HG03457 (cell line): ENCODE results near the gene DGKI.

ENCODE experiments used
- ATAC-seq: cut with Tn5 transposase; IDR thresholded peaks from one replicate; pipeline ENCODE4 v1.9.1; 2021; ENCODE audit warnings: moderate number of reproducible peaks; ENCODE audit not compliant: unreplicated experiment

DGKI gene

DNA sequence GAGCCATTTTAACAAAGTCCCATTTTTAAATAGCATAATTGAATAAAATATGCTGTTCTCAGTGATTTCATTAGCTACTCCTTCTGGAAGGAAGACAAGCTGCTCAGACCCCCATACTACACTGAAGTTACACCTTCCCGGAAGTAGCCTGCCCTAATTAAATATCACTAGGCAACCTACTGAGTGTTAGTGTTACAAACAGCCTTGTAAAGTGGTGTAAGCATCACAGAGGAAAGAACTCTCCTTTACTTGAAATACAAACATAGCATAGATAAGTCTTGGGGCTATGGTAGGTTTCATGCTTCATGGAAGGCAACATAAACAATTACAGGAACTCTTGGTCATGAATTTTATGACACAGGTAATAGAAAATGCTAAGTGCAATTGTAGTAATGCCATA is 459.8 kb downstream of the DGKI start:
- ATAC-seq, result no peak

DNA sequence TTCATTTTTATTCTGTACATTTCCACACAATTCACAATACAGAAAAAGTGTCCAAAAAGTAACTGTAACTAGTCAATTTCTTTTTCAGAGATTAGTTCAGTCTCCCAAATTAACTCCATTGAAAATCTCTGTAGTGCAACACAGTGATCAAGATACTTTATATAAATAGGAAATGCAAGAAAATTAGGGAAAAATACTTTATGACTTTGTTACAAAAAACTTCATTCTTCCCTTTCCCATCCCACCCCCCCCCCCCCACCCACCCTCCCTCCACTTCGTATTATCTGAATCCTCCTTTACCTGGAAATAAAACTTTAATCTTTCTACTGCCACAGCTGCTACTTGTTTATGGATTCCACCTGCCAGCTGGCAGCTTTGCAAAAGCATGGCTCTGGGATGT is 465.7 kb downstream of the DGKI start:
- ATAC-seq, result no peak

DNA sequence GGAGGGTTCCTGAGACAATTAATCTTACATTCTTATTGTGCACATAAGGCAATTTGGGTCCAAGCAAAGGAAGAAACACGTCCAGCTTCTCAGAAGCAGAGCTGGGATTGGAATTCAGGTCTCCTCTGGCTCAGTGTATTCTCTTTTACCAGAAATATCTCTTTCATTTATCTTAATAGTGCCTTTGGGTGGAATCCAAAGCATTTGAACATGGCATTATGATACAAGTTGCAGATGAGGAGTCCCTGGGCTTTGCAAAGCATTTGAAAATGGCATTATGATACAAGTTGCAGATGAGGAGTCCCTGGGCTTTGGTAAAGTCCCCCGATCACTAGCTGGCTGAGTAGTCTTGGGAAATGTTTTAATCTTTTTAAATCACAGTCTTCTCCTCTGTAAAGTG is 473.3 kb downstream of the DGKI start:
- ATAC-seq, result no peak

DNA sequence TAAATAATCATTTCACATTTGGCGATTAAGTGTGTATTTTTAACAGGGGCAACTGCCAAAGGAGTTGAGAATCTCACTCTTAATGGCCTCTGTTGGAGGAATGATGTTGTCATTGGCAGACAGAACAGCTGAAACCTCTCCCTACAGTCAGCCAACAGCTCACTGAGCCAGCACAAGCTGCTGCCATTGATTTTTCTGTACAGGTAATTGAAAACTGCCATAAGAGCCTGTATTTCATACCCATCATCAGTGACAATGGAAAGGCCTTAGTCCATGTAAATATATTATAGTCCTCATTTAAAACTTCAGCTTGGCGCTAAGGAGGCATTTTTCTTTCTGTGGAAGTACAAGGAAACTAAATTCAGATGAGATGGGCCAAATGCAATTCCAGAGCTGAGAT is 475.2 kb downstream of the DGKI start:
- ATAC-seq, result no peak

DNA sequence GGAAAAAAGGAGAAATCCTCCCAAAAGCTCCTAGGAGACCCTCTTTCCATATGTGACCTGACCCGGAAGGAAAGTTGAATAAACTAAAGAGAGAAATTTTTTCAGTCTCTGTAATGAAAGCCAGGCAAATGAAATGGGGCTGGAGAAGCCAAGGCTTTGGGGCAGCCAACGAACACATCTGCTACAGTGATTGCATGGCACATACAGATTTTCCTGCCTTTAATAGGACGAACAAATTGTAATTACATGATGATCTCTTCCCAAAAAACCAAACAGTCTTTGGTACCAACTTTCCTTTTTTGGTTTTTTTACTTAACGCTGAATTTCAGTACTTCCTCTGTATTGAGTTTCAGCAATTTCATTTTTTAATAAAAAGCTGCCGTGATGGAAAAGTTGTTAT is 479.8 kb downstream of the DGKI start:
- no peak for ATAC-seq

DNA sequence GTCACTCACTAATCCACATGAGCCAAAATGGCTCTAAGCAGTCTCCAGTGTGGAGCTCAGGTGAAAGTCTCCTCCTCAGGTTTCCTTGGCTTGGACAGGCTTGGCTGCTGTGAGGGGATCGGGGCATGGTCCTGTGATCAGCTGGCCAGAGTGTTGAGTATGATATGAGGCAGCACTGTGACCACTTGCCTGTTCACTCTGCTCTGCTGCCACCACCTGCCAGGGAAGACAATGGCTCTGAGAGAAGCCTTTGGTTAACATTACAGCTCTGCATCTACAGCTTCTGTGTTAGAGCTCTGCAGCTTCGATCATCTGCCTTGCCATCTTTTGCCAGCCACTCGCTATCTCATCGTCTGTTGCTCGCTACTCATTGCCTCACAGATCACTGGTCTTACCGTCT is 483.1 kb downstream of the DGKI start:
- no peak for ATAC-seq

DNA sequence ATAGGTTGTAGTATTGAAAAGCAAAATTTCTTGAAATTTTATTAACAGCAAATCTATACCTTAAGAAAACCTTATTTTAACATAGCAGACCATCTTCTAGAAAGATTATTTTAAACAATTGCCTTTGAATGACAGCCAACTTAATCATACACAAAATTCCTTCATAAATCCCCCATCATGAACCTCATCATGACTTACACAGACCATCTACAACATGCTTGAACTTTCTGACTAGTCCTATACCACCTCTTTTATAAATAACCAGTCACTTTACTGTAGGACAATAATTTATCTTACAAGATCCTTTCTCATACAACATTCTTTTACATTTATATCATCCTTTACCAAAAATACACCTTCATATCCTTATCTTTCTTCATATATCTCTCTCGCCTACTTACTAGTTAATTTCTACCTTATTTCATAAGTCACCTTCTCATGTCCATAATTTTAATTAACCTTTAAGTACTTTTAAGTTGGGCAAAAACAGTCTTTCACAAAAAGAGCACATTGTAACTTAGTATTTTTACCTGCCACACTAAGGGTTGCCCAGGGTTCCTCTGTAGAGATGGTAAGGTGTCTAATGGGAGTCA is 486.6 kb downstream of the DGKI start:
- ATAC-seq, result no peak

DNA sequence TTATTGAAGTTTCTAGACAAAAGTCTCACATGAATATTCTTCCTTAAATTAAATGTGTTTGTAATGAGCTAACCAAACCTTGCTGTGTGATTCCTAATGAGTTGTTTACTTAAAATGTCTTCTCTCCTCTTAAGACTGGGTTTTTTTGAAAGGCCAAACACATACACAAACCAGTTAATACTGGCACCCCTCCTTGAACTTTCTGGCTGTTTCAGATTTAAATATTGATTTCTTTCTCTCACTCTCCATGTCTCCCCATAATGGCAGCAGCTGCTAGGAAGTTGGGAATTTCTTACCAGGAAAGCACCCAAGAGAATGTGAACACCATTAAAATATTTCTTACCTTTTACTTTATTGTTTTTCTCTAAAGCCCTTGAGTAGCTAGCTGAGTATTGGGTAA is 491.8 kb downstream of the DGKI start:
- ATAC-seq, result no peak

DNA sequence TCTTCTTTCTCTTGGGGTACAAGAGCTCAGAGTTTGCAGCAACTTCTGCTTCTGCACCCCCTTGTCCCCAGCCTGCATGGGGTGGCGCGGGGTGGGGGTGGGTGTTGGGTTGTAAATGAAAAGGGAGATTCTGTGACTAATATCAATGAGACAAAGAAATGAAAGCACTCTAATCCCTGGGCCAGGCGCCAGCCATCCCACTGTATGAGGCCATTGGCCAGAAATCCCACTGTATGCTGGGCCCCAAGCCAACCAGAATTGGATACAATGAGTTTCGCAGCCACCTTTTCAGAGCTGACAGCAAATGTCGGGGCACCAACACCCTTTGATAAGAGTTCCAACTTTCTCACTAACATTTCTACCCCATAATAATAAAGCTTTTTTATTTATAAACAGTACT is 492.4 kb downstream of the DGKI start:
- ATAC-seq, result no peak

DNA sequence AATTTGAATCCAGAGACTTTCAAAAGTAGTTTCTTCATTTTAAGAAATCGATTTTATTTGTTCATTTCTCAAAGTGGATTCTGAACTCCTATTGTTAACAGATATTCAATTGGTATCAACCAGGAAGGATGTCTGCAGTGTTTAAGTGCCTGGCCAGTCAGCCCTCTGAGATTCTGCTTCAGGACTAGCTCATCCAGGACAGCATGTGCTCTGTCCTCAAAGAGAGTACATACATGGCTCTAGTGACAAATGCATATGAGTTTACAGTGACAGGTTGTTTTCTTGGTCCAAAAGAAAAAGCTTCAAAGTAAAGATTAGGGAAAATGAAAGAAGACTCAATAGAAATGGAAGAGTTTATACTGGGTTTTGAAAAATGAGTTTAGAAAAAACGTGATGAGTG is 494.8 kb downstream of the DGKI start:
- ATAC-seq, result no peak

DNA sequence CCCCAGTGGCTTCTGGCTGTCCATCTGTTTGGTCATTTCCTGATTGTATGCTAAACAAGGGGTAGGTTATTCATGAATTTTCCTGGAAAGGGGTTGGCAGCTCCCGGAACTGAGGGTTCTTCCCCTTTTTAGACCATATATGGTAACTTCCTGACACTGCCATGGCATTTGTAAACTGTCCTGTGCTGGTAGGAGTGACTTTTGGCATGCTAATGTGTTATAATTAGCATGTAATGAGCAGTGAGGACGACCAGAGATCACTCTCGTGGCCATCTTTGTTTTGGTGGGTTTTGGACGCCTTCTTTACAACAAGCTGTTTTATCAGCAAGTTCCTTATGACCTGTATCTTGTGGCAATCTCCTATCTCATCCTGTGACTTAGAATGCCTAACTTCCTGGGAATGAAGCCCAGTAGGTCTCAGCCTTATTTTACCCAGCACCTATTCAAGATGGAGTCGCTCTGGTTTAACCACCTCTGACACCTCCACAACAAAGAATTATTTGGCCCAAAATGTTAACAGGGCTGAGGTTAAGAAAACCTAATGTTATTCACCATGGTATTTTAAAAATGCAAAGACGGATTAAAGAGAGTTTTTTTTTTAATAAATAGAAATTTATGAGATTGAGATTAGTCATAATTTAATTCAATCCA is 500.9 kb downstream of the DGKI start:
- ATAC-seq, result no peak

DNA sequence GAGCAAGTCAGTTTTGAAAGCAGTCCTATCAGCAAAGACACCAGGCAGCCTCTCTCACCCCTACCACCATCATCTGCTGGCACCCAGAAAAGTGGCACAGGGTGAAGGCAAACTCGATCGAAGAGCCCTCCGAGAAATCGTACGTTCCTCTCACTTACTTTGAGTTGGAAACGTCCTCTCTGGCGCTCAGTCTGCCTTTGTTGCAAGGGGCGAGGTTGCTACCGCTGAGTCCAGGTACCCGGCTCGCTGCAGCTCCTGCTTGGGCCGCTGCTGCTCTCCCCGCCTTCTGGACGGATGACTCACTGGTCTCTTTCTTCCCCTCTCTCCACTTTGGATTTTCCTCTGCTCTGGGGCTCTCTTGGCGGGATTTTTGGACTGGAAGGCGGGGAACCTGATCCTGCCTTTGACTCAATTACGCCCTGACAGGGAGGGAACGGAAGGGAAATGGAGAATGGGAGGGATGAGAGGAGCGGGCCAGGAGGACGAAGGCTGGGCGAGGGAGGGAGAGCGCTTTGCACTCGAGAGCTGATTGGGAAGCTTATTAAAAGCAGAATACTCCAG is 503.4 kb downstream of the DGKI start, which contains the start of gene PTN:
Gene PTN (minus strand): TSS at position 453 of the 561 bp plus-strand sequence. CDS start 88,760 bp downstream, outside the sequence.
- ATAC-seq, result no peak

DNA sequence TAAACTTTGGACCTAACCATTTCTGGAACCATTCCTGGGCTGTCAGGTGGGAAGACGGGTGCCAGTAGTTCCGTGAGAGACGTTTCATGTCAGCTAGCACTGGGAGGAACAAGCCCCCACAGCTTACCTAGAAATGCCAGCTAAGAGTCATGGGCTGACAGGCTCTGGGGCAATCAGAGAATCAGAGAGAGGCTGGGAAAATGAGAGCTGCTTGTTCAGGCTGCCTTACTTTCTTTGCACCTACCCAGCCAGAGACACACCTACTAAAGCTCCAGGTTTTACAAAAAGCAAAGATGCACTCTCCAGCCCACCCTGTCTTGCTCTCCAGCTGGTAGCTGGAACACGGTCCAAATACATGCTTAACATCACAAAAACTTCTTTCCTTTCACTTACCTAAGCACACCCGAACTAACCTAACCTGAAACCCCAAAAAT is 503.9 kb downstream of the DGKI start:
- no peak for ATAC-seq

DNA sequence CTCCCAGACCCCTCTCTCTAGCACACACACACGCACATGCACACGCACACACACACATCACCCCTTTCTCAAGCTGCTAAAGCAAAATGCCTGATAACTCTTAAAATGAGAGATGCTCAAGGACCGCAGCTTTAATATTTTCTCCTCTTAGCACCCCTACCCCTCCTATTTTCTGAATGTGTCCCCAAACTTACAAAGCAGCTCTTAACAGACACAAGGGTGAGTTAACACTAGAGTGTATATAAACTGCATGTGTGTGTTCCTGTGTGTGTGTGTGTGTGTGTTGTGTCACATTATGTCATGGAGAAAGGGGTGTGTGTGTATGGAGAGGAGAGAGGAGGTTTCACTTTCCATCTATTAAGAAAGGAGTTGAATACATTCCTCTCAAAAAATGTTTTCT is 504.5 kb downstream of the DGKI start:
- ATAC-seq, result no peak

DNA sequence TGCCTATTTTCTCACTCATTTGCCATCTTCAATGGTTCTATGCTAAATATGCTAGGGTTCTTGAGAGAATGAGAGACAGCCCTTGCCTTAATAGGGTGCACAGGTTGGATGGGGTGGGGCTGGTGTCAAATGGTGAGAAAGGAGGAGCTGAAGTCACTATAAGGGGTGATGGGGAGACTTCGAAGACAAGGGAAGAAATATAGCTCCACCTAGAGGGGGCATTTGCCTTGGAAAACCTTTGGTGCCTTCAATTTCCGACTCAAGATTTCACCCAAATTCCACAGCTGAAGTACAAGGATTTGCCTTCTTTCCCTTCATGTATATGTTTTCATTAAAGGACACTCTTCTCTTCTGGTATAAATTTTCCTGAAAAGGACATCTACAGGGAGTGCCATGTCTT is 508.9 kb downstream of the DGKI start:
- no peak for ATAC-seq

DNA sequence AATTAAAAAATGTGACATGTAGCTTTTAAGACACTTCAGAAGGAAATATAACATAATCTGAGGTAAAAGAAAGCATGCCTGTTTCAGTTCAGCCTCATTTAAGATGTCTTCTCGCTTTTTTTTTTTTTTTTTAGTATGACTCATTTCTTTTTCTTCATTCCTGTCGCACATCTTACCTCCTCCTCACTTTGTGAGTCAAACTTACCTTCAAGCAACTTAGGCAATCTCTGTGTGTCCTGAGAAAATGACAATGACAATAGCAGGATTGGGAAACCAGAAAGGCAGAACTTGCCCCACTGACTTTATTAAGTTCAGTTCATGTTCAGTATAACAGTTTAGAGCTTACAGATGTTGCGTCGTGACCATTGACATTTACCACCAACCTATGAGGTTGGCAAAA is 511.0 kb downstream of the DGKI start:
- ATAC-seq, result no peak

DNA sequence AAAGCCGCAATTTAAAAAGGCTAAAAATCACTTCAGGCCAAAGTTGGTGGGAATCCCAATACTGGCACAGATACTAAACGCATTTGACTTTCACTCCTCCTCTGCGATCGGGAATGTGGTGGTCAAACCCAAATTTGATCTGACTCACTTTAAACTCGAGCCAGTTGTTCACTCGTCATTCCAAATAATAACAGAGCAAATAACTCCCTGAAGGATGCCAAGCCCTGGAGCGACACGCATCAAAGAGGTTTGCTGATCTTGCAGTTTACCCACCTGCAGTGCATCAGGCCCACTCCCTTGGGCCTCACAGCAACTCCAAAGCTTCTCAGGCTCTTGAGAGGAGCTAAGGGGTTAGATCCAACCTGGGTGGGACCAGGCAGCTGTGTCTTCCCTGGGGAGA is 515.4 kb downstream of the DGKI start:
- no peak for ATAC-seq
